GM23248 (cell line): ENCODE data around the gene LSM14A.

ENCODE experiments used
- EZH2 ChIP-seq: fragments of 200-600 bp; sonication (generic); IDR thresholded peaks from 2 replicates; pipeline ENCODE4 v1.6.1; 2018; ENCODE audit warnings: antibody characterized with exemption, mild to moderate bottlenecking; ENCODE audit not compliant: insufficient read depth, poor library complexity, severe bottlenecking
- EZH2phosphoT487 ChIP-seq: fragments of 200-600 bp; sonication (generic); IDR thresholded peaks from 2 replicates; pipeline ENCODE4 v1.6.1; 2018; ENCODE audit warnings: antibody characterized with exemption, moderate library complexity, mild to moderate bottlenecking, low read depth; ENCODE audit not compliant: insufficient read depth

DNA sequence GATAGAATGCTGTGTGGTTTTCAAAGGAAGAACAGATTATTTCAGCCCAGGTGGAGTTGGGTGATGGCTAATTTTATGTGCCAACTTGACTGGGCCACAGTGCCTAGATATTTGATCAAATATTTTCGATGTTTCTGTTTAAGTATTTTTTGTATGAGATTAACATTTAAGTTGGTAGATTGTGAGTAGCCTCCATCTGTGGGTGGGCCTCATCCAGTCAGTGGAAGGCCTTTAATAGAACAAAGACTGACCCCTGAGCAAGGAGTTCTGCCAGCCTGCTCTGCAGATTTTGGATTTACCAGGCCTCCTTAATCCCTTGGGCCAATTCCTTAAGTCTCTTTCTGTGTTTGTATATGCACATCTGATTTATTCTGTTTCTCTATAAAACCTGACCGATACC is 13.9 kb downstream of the LSM14A start:
- TF ChIP-seq EZH2 (no peak), EZH2phosphoT487 (no peak)
